Stimulated activated CD4-positive, alpha-beta T cell treated with anti-CD3 and anti-CD28 coated beads, Interleukin-2, amount 100 ng/mL, for 24 hours (primary cell): ENCODE results near the gene RNF225.
"Not testable (repeated sequence)": the region's sequence is repeated elsewhere in the genome, so short reads cannot be mapped to it uniquely, and the experiment has no call there.

Source experiments
- DNase-seq, 2 donors: peaks; one replicate each; pipeline ENCODE4 v3.0.0-alpha.2; 2020

RNF225 gene

GRCh38 chr19:58395220-58395978 lies at the start of gene RNF225:
RNF225 (plus strand) TSS chr19:58395656; CDS start chr19:58396090, 434 bp downstream.
- DNase-seq = peak; percentile 37 to 54

- peak; percentile 63 to 73 for DNase-seq
These were observed 48.2 kb upstream of the RNF225 start for GRCh38 chr19:58346961-58347929.

GRCh38 chr19:58348080-58348479 lies 47.4 kb upstream of the RNF225 start:
- not testable (repeated sequence) for DNase-seq

- DNase-seq = no peak
These were observed 45.9 kb upstream of the RNF225 start for GRCh38 chr19:58349590-58349989.

GRCh38 chr19:58350001-58350861 lies 45.2 kb upstream of the RNF225 start:
- no peak for DNase-seq

GRCh38 chr19:58350871-58351557 lies 44.4 kb upstream of the RNF225 start:
- DNase-seq = no peak

- DNase-seq = no peak
These were observed 43.9 kb upstream of the RNF225 start for GRCh38 chr19:58351558-58351878.

- no peak for DNase-seq
These were observed 43.3 kb upstream of the RNF225 start for GRCh38 chr19:58351990-58352755.

- DNase-seq = no peak
These were observed 42.4 kb upstream of the RNF225 start, which contains the start of gene A1BG for GRCh38 chr19:58352760-58353671. A1BG (minus strand) TSS chr19:58353492; CDS start chr19:58353437, 55 bp downstream.

- DNase-seq = no peak
These were observed 41.6 kb upstream of the RNF225 start for GRCh38 chr19:58353717-58354477.

- no peak for DNase-seq
These were observed 40.9 kb upstream of the RNF225 start for GRCh38 chr19:58354478-58355030.

- DNase-seq = no peak
These were observed 40.1 kb upstream of the RNF225 start for GRCh38 chr19:58355215-58355796.

GRCh38 chr19:58355908-58356765 lies 39.3 kb upstream of the RNF225 start:
- DNase-seq = peak; percentile 30 to 47

GRCh38 chr19:58356766-58357480 lies 38.5 kb upstream of the RNF225 start:
- DNase-seq = no peak

GRCh38 chr19:58357481-58358145 lies 37.8 kb upstream of the RNF225 start:
- no peak for DNase-seq

- peak; percentile 60 to 62 for DNase-seq
These were observed 33.6 kb upstream of the RNF225 start for GRCh38 chr19:58361900-58362271.
